HepG2 (cell line): ENCODE measurements around the gene AFAP1L2. TPM values are rescaled to one million over a fixed set of nuclear protein-coding genes. Genes with fewer than 3 reads are reported as not detected.

ENCODE experiments used
- ARNT ChIP-seq: fragments of 450-650 bp; IDR thresholded peaks from 2 replicates; pipeline ENCODE4 v1.6.1; 2017
- CHCHD3 ChIP-seq: sonication (generic); formaldehyde crosslinking; IDR thresholded peaks from 2 replicates; pipeline ENCODE4 v1.8.0; 2022; ENCODE audit warnings: mild to moderate bottlenecking, missing genetic modification reagents, moderate library complexity
- FOXK2 ChIP-seq: fragments of 450-650 bp; IDR thresholded peaks from 2 replicates; pipeline ENCODE4 v1.6.1; 2016
- NCOA2 ChIP-seq: sonication (generic); formaldehyde crosslinking; IDR thresholded peaks from 2 replicates; pipeline ENCODE4 v1.8.0; 2022; ENCODE audit warnings: inconsistent platforms
- PAWR ChIP-seq: sonication (generic); formaldehyde crosslinking; IDR thresholded peaks from 2 replicates; pipeline ENCODE4 v1.4.0; 2020; ENCODE audit warnings: missing genetic modification reagents, mild to moderate bottlenecking, borderline replicate concordance
- PLRG1 ChIP-seq: fragments of 450-650 bp; conservative IDR thresholded peaks from 2 replicates; pipeline ENCODE4 v1.6.1; 2016
- ZFP1 ChIP-seq: IDR thresholded peaks from 2 replicates; pipeline ENCODE4 v1.6.1; 2016
- ZNF263 ChIP-seq: sonication (generic); formaldehyde crosslinking; IDR thresholded peaks from 2 replicates; pipeline ENCODE4 v1.4.0; 2020; ENCODE audit warnings: missing genetic modification reagents
- ZNF501 ChIP-seq: sonication (generic); formaldehyde crosslinking; IDR thresholded peaks from 2 replicates; pipeline ENCODE4 v1.5.1; 2020; ENCODE audit warnings: mild to moderate bottlenecking, moderate library complexity, missing genetic modification reagents
- ZNF672 ChIP-seq: sonication (generic); formaldehyde crosslinking; IDR thresholded peaks from 2 replicates; pipeline ENCODE4 v1.8.1; 2022; ENCODE audit warnings: missing genetic modification reagents
- polyA plus RNA-seq, 8 experiments: library from polyadenylated mRNA; depleted of rRNA in 3 of 8; stranded (reverse) in 7 of 8; unstranded in 1 of 8; fragments of >200 nt; fragmentation: Illumina TruSeq in 4 of 8; extraction: Trizol in 4 of 8; gene quantifications; 2 replicates each; pipeline versions ENCODE4 v1.2.1 to v1.2.3, GENCODE V29; 2011 to 2016; ENCODE audit warnings: low read depth in 4 of 8, missing spikeins in 1 of 8, mixed read lengths in 1 of 8; ENCODE audit not compliant: insufficient read depth in 1 of 8
- total RNA-seq, 5 experiments: library from RNA; depleted of rRNA; stranded (reverse); fragments of >200 nt; fragmentation: Illumina TruSeq; extraction: Trizol; gene quantifications; 2 replicates each; pipeline ENCODE4 v1.2.3, GENCODE V29; 2016; ENCODE audit warnings: low read depth in 1 of 5
- TF ChIP-seq, protein P1 (sequence below): sonication (generic); formaldehyde crosslinking; IDR thresholded peaks from 2 replicates; pipeline ENCODE4 v1.4.0; 2020; ENCODE audit warnings: missing genetic modification reagents, borderline replicate concordance
- TF ChIP-seq, protein P2 (sequence below): IDR thresholded peaks from 2 replicates; pipeline ENCODE4 v1.6.1; 2018; ENCODE audit warnings: missing genetic modification reagents
- TF ChIP-seq, protein P3 (sequence below): sonication (generic); formaldehyde crosslinking; IDR thresholded peaks from 2 replicates; pipeline ENCODE4 v1.5.0; 2020; ENCODE audit warnings: mild to moderate bottlenecking, missing genetic modification reagents, borderline replicate concordance
- TF ChIP-seq, protein P4 (sequence below): IDR thresholded peaks from 2 replicates; pipeline ENCODE4 v1.6.1; 2012; ENCODE audit warnings: low read depth, low read length, improper control_type of control experiment

Gene AFAP1L2
- total and polyA plus RNA-seq, 2 of the 13 experiments (the other 11 are each of a cell fraction or from before 2014, with no cell fraction given), result not detected

DNA sequence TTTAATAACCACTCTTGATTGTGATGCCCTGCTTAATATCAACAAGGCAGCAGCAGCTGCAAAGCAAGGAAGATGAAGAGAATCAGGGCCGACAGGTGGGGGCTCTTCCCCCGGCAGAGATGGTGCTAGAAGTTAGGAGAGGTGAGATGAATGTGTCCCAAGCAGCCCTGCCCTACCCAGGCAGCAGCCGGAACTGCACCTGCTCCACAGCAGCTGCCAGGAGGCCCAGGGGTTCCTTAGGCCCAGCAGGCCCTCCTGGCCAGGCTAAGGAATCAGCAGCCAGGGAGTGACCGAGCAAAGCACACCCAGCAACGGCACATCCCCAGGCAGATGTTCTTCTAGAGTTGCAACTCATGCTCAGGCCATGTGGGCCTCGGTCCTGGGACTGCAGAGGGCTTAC lies 17.9 kb downstream of the AFAP1L2 start (continued):
- TF ChIP-seq, protein P1, sequence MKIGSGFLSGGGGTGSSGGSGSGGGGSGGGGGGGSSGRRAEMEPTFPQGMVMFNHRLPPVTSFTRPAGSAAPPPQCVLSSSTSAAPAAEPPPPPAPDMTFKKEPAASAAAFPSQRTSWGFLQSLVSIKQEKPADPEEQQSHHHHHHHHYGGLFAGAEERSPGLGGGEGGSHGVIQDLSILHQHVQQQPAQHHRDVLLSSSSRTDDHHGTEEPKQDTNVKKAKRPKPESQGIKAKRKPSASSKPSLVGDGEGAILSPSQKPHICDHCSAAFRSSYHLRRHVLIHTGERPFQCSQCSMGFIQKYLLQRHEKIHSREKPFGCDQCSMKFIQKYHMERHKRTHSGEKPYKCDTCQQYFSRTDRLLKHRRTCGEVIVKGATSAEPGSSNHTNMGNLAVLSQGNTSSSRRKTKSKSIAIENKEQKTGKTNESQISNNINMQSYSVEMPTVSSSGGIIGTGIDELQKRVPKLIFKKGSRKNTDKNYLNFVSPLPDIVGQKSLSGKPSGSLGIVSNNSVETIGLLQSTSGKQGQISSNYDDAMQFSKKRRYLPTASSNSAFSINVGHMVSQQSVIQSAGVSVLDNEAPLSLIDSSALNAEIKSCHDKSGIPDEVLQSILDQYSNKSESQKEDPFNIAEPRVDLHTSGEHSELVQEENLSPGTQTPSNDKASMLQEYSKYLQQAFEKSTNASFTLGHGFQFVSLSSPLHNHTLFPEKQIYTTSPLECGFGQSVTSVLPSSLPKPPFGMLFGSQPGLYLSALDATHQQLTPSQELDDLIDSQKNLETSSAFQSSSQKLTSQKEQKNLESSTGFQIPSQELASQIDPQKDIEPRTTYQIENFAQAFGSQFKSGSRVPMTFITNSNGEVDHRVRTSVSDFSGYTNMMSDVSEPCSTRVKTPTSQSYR (CRISPR knock-in tag), result no peak
- TF ChIP-seq ARNT (no peak), ZNF501 (CRISPR knock-in tag) (no peak), PAWR (no peak), FOXK2 (no peak), CHCHD3 (CRISPR knock-in tag) (no peak), NCOA2 (CRISPR knock-in tag) (no peak), PLRG1 (no peak), ZNF672 (CRISPR knock-in tag) (no peak), ZFP1 (CRISPR knock-in tag) (no peak), ZNF263 (CRISPR knock-in tag) (no peak)
- TF ChIP-seq, protein P2, sequence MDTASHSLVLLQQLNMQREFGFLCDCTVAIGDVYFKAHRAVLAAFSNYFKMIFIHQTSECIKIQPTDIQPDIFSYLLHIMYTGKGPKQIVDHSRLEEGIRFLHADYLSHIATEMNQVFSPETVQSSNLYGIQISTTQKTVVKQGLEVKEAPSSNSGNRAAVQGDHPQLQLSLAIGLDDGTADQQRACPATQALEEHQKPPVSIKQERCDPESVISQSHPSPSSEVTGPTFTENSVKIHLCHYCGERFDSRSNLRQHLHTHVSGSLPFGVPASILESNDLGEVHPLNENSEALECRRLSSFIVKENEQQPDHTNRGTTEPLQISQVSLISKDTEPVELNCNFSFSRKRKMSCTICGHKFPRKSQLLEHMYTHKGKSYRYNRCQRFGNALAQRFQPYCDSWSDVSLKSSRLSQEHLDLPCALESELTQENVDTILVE, result no peak
- TF ChIP-seq, protein P3, sequence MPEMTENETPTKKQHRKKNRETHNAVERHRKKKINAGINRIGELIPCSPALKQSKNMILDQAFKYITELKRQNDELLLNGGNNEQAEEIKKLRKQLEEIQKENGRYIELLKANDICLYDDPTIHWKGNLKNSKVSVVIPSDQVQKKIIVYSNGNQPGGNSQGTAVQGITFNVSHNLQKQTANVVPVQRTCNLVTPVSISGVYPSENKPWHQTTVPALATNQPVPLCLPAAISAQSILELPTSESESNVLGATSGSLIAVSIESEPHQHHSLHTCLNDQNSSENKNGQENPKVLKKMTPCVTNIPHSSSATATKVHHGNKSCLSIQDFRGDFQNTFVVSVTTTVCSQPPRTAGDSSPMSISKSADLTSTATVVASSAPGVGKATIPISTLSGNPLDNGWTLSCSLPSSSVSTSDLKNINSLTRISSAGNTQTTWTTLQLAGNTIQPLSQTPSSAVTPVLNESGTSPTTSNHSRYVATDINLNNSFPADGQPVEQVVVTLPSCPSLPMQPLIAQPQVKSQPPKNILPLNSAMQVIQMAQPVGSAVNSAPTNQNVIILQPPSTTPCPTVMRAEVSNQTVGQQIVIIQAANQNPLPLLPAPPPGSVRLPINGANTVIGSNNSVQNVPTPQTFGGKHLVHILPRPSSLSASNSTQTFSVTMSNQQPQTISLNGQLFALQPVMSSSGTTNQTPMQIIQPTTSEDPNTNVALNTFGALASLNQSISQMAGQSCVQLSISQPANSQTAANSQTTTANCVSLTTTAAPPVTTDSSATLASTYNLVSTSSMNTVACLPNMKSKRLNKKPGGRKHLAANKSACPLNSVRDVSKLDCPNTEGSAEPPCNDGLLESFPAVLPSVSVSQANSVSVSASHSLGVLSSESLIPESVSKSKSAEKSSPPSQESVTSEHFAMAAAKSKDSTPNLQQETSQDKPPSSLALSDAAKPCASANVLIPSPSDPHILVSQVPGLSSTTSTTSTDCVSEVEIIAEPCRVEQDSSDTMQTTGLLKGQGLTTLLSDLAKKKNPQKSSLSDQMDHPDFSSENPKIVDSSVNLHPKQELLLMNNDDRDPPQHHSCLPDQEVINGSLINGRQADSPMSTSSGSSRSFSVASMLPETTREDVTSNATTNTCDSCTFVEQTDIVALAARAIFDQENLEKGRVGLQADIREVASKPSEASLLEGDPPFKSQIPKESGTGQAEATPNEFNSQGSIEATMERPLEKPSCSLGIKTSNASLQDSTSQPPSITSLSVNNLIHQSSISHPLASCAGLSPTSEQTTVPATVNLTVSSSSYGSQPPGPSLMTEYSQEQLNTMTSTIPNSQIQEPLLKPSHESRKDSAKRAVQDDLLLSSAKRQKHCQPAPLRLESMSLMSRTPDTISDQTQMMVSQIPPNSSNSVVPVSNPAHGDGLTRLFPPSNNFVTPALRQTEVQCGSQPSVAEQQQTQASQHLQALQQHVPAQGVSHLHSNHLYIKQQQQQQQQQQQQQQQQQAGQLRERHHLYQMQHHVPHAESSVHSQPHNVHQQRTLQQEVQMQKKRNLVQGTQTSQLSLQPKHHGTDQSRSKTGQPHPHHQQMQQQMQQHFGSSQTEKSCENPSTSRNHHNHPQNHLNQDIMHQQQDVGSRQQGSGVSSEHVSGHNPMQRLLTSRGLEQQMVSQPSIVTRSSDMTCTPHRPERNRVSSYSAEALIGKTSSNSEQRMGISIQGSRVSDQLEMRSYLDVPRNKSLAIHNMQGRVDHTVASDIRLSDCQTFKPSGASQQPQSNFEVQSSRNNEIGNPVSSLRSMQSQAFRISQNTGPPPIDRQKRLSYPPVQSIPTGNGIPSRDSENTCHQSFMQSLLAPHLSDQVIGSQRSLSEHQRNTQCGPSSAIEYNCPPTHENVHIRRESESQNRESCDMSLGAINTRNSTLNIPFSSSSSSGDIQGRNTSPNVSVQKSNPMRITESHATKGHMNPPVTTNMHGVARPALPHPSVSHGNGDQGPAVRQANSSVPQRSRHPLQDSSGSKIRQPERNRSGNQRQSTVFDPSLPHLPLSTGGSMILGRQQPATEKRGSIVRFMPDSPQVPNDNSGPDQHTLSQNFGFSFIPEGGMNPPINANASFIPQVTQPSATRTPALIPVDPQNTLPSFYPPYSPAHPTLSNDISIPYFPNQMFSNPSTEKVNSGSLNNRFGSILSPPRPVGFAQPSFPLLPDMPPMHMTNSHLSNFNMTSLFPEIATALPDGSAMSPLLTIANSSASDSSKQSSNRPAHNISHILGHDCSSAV (CRISPR knock-in tag), result no peak
- TF ChIP-seq, protein P4, sequence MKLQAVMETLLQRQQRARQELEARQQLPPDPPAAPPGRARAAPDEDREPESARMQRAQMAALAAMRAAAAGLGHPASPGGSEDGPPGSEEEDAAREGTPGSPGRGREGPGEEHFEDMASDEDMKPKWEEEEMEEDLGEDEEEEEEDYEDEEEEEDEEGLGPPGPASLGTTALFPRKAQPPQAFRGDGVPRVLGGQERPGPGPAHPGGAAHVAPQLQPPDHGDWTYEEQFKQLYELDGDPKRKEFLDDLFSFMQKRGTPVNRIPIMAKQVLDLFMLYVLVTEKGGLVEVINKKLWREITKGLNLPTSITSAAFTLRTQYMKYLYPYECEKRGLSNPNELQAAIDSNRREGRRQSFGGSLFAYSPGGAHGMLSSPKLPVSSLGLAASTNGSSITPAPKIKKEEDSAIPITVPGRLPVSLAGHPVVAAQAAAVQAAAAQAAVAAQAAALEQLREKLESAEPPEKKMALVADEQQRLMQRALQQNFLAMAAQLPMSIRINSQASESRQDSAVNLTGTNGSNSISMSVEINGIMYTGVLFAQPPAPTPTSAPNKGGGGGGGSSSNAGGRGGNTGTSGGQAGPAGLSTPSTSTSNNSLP, result no peak
